GM12875 (cell line): Measurements from ENCODE around the gene ANKRD62.

Source experiments
- H3K4me3 ChIP-seq: one replicate; pipeline ENCODE4 v1.5.1; 2011; ENCODE audit warnings: low read depth, low read length, control low read depth
- CTCF ChIP-seq: IDR thresholded peaks from 2 replicates; pipeline ENCODE4 v1.5.1; 2011; ENCODE audit warnings: low read depth, mild to moderate bottlenecking, control low read depth, inconsistent platforms, low read length, moderate library complexity, borderline replicate concordance; ENCODE audit not compliant: insufficient read depth

The ANKRD62 gene

DNA sequence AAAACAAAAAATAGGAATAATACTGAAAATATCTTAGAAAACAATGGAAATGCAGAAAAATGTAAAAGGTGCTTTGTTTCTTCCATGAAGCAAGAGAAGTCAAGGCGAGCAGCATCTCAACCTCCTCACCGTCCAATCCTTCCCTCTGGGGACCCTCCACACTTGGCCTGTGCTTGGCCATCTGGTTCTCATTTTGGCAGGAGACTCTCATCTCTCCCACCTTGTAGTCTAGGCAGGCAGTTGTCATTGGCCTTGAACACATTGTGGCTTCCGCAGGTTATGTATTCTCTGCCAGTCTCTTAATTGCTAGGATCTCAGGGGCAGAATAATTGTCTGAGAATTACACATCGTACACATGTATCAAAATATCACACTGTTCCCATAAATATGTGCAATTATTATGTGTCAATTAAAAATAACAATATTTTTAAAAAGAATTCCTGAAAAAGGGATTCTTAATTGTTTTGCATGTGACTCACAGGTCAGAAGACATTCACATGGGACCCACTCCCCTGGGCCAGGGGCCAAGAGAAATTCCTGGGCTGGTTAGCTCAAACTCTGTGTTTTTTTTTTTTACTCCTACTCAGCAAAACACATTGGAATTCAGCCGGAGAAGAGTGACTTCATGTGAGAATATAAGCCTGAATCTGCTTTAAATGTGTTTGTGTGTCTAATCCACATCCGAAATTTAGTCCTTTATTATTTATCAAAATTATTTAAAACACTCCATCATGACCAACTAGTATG lies 14.0 kb upstream of the ANKRD62 start:
- no peak overlapping the region for H3K4me3 ChIP-seq
- TF ChIP-seq CTCF: no peak

GRCh38 chr18:12085136-12085535 lies 8.5 kb upstream of the ANKRD62 start:
- TF ChIP-seq CTCF: no peak
- H3K4me3 ChIP-seq: no peak overlapping the region

- TF ChIP-seq CTCF: no peak
- H3K4me3 ChIP-seq: no peak overlapping the region
Measured at GRCh38 chr18:12085786-12086185, 7.9 kb upstream of the ANKRD62 start.

DNA sequence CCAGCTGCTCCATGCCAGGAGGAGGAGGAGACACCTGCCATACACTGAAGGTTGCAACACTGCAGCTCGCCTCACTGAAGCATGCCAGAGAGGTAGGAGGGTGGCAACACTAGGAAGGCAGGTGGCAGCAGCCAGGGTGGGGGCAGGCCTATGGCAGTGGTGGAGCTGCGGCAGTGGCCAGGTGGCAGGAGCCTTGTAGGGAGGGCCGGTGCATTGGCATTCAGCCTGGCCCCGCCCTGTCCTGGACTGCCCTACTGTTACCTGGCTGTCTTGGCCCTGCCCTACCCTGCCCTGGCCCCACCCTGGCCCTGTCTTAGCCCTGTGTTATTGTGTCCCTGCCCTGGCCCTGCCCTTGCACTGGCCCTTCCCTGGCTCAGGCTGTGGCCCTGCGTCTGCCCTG lies 7.4 kb upstream of the ANKRD62 start:
- no peak overlapping the region for H3K4me3 ChIP-seq
- TF ChIP-seq CTCF: no peak

GRCh38 chr18:12086677-12087470 lies 6.8 kb upstream of the ANKRD62 start:
- no peak overlapping the region for H3K4me3 ChIP-seq
- TF ChIP-seq CTCF: no peak

- no peak for TF ChIP-seq CTCF
- H3K4me3 ChIP-seq: no peak overlapping the region
Measured at GRCh38 chr18:12087471-12088025, 6.1 kb upstream of the ANKRD62 start.
